Measurements from ENCODE around the gene PDE4D.

Gene PDE4D

DNA sequence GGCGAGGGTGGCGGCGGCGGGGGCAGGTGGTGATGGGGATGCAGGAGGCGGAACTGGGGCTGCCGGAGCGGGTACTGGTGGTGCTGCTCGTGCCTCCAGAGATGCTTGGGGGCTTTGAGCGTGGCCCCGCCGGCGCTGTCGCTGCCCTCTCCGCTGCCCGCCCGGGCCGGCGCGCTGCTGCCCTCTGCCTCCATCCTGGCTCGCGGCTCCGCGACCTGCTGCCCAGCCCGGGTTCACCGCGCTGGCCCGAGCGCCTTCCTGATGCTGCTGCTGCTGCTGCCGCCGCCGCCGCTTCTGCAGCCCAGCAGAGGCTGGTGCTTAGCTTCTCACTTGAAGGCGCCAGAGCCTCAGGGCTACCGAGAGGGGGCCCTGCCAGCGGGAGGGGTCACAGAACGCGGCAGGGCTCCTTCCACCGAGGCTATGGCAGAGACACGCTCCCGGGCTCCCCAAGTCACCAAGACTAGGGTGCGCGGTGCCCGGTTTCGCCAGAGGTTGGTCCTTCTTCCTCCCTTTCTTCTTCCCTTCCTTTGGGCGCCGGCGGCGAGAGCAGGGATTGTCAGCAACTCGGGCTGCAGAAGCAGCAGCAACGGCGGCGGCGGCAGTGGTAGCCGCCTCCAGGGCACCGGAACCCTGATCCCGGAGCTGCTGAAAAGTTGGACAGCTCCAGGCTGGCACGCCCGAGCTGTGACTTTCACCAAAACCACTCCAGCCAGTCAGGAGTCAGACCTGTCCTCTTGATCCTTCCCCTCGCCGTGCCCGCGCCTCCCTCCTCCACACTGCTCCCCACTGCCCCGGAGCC, at the start of gene PDE4D:
TSS of gene PDE4D (minus strand) at position 298 of the 799 bp plus-strand sequence.
- DNase-seq = no peak

DNA sequence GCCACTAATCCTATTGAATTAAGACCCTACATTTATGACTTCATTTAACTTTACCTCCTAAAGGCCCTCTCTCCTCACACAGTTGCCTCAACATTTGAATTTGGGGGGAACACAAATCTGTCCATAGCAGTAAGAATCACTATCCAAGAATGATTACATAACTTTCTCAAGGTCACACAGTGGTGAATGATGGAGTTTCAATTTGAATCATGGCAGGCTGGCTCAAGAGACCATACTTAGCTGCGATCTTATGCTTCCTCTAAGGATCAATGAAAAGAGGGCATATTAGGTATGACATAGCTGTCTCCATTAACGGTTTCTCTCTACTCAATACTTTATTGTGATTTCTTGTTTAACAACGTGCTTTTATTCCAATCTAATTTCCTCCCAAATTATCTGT, 44.1 kb upstream of the PDE4D start:
- no peak for DNase-seq

DNA sequence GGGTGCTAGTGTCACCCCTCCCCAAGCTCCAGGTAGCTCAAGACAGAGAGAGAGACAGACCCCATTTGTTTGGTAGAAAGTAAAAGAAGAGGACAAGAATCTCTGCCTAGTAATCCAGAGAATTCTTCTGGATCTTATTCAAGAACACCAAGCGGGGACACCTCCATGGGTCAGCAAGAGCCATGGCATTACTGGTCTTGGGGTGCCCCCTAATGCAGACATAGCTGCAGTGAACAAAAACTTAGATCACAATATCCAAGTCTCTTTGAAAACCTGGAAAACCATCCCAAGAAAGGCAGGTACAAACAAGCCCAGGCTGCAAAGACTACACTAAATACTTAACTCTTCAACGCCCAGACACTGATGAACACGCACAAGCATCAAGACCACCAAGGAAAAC, 29.9 kb upstream of the PDE4D start:
- DNase-seq = no peak

DNA sequence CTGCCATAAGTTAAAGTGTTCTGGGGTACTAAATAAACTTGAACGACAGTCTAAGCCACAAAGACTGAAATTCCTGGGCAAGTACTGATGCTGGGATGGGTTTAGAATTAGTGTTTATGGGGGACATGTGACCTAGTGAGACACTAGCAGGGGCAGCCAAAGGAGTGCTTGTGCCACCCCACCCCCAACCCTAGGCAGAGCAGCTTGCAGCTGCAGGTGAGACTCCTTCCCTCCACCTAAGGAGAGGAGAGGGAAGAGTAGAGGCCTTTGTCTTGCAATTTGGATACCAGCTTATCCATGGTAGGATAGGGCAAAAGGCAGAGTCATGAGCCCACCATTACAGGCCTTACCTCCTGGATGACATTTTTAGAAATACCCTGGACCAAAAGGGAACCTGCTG, 28.7 kb upstream of the PDE4D start:
- no peak for DNase-seq

DNA sequence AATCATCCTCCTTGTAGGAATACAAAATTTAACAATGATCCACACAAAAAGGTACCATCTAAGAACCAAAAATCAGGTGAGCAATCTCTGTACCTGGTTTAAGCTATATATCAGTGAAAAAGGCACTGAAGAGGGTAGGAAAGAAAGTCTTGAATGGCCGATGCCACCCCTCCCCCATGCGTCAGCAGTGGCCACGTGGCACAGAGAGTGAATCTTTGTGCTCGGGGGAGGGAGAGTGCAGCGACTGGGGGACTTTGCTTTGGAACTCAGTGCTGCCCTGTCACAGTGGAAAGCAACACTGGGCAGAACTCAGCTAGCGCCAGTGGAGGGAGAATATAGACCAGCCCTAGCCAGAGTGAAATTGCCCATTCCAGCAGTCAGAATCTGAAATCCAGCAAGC, 28.3 kb upstream of the PDE4D start:
- no peak for DNase-seq

DNA sequence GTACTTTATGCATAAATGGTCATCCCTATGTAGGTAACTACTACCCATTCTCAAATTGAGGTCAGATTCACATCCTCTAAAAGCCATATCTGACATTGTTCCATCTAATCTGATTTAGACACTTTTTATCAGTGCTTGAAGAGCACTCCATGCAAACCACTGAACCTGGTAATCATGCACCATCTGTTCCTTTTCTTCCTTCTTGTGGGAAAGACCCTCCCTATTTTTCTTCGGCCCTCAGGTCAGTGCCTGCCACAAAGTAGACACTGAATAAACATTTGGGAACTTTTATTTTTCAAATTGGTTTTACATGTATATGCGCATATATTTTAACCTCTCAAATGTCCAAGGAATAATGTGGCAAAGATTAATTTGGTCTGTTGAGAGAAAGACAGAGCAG, 26.0 kb upstream of the PDE4D start:
- DNase-seq = no peak

DNA sequence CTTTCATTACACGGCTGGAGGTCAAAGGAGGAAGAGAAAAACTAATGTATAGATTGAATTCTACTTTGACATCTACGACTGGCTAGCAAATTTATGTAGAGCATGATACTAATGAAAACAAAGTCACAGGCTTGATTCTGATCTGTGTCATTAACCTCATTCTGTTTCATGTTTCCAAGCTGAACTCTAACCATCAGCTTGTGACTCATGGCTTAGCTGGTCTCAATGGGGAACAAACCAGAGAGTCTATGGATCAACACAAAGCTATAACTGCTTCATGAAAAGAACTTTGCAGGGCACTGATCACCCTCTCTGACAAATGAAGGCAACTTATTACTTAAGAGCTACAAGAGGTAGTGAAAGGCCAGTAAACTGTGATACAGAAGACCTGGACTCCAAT, 23.6 kb upstream of the PDE4D start:
- DNase-seq = no peak

DNA sequence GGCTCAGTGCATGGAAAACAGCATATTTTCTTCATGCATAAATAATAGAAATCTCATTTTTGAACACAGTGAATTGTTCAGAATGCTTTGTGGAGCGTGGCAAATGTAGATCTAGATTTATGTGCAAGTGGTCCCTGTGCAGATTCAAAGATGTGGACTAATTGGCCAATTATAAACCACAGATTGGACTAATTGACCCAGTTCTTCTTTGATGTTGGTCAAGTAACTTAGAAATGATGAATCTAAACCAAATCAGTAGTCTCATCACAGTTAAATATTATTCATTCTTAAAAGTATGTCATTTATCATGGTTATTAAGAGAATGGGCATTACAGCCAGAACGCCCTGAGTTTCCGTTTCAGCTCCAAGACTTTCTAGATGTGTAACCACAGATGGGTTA, 11.7 kb upstream of the PDE4D start:
- no peak for DNase-seq

DNA sequence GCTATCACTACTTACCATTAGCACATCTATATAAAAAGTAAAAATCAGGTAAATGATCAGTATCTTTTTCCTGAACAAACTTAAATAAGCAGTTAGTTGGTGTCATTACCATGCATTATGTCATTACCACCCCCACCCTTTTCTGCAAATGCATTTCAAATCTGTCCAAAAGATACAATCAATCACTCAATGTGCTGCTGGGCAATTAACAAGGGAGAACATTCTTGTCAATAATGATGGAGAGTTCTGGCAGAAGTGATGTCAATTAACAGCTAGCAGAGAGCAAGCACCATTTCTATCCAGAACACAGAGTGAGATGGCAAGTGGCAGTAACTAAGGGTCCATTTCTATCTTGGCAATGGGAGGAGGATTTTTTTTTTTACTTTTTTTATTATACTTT, 3.5 kb upstream of the PDE4D start:
- DNase-seq = no peak

DNA sequence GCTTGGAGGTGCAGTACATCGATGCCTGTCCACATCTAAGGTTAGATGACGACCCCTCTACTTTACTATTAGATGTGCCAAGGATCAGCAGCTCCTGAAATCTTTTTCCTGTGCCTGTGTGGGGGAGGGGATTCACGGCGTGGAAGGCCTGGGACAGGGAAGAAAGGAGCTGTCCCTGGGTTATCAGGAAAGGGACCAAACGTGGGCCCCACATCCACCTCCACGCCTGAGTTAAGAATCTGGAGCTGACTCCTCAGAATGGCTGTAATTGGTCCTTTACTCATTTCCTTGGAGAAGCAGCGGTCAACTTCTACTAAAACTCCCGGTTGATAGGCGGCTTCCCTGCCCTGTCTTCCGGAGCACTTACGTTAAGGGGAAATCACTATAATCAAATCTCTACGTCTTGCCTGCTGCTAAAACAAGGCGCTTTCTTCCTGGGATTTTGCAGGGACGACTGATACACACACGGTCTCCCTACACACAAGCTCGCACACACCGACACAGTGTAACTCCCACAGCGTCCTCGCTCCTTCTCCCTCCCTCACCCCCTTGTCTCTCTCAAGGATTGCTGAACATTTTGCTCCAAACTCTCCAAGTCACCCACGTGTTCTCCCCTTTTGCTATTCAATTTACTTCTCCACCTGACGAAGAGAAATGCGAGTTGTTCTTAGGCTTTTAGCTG, 1.4 kb downstream of the PDE4D start:
- DNase-seq = no peak

DNA sequence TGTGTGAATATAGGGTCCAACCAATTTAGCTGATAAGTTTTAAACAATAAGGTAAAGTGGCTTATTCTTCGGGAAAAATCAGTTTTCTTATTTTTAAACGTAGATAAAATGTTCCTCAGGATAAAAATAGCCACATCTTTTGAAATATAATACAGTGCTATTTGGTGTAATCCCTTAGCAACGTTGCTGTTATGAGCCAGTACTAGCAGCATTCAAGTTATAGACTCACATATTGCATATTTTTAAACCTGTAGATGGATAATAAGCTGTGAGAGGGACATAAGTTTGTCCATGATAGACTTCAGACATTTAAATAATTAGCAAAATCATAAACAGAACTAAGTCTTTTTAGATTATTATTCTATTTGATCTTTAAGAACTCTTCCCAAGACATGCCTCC, 6.3 kb downstream of the PDE4D start:
- no peak for DNase-seq

DNA sequence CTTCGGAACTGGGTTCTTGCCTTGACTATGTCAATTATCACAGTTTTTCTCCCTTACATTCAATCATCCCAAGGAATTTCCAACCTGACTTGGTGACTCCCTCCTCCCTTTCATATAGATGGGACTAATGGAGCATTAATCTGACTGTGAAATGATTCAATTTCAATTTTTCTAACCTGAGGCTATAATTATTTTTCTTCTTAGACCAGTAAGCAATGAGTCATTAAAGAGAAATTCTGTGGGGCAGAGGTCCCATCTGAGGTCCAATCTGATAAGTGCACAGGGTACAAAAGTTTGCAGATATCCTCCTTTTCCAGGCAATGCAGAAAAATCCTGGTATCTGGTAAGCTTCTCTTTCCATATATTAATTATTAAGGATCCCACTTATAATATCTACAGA, 18.9 kb downstream of the PDE4D start:
- DNase-seq = no peak

DNA sequence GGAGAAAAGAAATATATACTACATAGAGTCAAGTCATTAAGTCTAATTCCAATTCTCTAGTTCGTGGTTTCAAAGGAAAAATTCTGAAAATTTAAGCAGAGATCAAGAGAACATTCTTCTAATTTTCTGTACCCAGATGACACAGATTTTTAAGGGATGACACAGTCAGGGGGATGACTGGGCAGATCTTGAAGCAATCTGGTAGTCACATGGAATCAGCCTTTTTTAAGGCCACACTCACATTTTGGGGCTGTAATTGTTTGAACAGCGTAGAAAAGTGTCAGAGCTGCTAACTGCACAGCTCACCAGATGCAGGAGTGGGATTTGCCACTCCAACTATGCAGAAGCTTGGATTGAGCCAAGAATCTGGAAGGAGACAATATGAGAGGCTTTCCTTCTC, 20.4 kb downstream of the PDE4D start:
- DNase-seq = no peak

DNA sequence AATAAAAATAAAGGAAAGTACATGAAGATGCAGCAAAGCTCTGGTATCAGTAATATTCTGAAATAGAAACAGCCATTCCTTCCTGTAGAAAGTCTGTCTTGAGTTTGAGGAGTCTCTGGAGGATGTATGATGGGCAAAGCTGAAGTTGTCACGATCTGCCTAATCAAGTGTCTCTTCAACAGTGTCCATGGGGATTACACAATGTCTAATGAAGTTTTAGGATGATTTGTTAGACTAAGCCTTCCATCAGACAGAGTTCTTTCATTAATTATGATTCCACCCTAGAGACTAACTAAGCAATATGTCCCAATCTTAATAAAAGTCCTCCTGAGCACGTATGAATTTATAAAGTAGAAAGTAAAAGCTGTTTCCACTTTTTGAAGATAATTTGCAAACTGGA, 26.9 kb downstream of the PDE4D start:
- no peak for DNase-seq

DNA sequence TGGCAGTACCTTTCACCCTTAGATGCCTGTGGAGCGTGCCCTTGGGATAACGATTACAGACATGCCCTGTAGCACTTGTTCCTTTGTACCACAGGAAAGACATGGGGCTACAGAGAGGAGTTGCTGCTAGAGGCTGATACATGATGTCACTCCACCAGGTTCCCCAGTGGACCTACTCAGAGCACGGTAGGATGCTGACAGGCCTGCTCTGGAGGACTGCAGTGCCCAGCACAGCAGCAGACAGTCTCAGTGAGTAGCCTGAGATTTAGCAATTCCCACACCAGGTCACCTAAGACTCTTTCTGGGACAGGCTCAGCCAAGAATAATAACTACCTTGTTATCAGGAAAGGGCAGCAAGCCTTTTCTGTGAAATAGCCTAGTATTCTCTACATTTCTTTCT, 28.8 kb downstream of the PDE4D start:
- DNase-seq = no peak

DNA sequence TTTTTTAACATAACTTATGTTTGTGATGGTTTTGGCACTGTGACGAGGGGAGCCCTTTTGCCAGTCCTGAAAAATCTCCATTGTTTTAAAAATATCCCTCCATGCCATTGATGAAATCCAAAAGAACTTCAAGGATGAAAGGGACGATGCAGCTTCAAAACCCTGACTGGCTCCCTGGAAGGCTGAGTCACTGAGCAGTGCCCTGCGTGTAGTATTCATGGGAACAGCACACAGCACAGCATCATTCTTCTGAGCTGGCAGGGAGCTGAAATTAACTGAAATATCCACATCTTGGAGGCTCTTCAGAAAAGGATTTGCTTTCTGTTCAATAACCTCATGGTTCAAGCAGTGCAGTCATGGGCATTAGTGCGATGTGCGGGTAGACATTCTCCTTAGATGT, 29.7 kb downstream of the PDE4D start:
- DNase-seq = no peak

DNA sequence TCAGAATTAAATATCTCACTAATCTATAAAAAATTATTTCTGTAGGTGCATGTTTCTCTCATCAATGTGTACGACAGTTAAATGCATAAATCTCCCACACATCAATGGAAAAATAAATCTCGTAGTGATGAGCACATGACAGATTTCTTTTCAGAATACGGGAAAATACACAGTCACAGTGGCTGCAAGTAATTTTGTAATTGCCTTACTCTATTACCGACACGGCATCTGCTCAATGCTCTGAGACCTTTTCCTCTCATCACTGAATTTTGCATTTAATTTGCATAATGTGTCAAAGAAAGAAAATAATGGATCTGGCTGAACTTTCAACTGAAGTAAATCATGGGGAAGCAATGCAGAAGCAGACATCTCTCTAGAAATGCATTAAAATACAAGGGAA, 37.2 kb downstream of the PDE4D start:
- DNase-seq = no peak

DNA sequence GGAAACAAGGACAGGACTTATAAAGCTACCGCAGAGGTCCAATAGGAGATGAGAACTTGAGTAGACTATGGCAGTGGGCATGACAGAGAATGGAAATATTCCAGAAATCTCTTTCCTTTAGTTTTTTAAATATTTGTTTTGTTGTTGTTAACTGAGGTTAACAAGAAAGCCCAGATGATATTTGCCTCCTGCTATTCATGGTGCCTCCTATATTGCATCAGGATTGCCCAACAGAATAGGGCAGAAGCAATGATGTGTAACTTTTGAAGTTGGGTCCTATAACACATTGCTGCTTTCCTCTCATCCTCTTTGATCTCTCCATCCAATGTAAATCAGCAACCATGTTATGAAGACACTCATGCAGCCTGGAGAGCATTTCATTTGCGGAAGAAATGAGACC, 42.8 kb downstream of the PDE4D start:
- no peak for DNase-seq

DNA sequence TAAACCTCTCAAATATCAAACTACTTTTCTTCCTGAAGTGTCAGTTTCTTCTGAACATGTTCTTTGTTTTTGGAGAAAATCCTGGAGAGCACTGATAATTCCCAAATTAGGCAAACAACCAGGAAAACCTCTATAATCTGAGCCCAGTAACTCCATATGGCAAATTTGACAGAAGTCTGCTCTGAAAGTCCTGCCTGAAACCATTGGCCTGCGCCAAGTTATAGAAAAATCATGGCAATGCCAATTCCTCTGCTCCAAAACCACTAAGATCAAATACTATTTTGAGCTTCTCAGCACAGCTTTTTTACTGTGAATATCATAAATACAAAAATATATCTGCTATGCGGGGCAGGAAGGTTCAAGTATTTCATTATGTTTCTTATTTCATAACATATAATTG, 45.9 kb downstream of the PDE4D start:
- no peak for DNase-seq

DNA sequence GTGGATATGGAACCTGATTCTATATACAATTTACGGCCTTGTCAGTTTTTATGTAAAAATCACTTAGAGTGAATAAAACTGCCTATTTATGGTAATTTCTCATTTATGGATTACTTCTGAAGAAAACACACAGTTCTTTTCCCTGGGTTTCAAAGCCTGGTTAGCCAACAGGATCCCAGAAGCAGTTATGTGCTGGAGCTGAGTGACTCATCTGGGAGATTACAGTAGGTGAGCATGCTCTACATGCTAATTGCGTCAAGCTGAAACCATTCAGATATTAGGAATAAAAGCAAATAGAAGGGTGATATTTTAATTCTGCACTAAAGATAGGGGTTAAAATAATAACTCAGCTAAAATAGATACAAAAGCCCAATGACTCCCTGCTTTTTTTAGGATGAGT, 47.8 kb downstream of the PDE4D start:
- DNase-seq = no peak

DNA sequence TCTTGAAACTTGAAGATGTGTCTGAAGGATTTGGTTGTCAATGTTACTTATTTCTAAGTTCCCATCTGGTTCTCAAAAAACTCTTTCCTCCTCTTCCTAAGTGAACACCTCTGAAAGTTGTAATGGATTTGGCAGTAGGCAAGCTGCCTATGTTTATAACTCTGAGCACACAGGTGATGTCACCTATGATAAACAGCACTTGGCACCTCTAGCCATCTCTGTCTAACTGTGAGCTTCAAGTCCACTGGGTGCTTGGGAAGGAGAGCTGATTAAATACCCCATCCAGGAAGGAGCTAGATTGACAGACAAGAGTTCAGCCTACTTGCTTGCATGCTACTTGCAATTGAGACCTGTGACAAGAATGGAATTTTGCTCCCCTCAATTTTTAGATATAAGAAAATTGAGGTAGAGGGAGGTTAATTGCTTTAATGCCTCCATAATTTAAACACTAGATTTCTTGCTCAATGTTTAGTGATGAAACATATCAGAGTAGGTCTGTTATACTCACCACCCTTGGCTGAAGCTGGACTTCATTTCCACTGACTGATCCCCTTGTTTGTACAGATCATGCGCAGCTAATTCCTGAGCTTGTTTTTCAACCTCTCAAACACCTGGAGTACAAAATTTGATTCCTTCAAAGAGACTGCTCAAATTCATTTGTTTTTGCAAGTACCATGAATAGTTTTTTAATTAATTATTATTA, 49.9 kb downstream of the PDE4D start:
- no peak for DNase-seq

DNA sequence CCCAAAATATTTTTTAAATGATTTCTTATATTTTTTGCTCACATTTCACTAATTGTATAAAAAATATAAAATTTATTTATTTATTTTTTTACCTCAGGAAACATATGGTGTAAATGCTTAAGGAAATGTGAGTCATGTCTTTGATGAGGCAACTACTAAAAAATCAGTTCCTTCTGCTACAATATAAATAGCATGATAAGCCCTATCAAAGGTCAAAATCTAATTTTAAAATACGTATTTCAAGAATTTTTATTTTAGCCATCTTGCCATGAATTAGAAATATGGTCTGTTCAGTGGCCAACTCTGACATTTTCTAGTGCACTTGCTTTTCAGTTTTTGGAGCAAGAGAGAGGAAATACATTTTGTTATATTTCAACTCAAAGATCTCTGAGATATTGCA, 50.5 kb downstream of the PDE4D start:
- DNase-seq = no peak

DNA sequence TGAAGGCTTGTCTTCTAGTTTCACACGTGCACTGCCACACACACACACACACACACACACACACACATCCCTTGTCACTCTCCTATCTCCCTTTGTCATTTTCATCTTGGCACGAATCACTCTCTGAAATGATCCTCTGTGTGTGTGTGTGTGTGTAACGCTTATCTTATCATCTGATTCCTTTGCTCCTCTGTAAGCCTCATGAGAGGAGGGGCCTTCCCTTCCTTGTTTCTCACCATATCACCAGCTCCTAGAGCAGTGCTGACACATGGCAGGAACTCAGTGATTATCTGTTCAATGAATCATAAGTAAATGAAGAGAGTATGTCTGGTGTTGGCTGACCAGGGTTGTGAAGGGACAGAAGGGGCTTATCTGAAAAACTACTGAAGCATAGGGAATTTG, 53.3 kb downstream of the PDE4D start:
- no peak for DNase-seq

DNA sequence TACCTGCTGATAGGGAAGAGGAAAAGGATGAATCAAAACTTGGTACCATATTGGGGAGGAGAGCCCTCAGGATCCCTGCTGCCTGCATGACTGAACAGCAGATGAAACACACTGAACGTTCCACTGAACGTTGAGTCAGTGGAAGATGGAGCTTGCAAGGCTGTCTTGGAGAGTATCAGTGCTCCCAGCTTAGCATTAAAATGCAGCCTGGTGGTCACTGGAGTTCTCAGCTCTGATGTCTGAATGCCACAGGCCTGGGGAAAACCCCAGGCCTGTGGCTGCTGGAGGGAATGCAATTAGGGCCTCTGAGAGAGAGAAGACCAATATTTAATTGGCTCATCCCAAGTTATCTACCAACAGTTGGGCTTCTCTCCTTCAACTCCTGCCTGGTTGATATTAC, 54.5 kb downstream of the PDE4D start:
- no peak for DNase-seq

All from 8988T (cell line).